Parathyroid adenoma (tissue), 2 donors: ENCODE results near the gene NSUN7.

ENCODE experiments used
- H2AFZ ChIP-seq: fragments of 300-600 bp; sonication (generic); one replicate; pipeline ENCODE4 v1.7.0; 2017; ENCODE audit warnings: antibody characterized with exemption, mild to moderate bottlenecking
- H3K27ac ChIP-seq: fragments of 300-600 bp; sonication (generic); one replicate; pipeline ENCODE4 v1.7.0; 2017
- H3K27me3 ChIP-seq: fragments of 300-600 bp; sonication (generic); one replicate; pipeline ENCODE4 v1.7.0; 2017; ENCODE audit warnings: low read length; ENCODE audit not compliant: control insufficient read depth, insufficient read depth
- H3K36me3 ChIP-seq: fragments of 300-600 bp; sonication (generic); one replicate; pipeline ENCODE4 v1.7.0; 2017; ENCODE audit warnings: low read length; ENCODE audit not compliant: control insufficient read depth, insufficient read depth
- H3K4me1 ChIP-seq: fragments of 300-600 bp; sonication (generic); one replicate; pipeline ENCODE4 v1.7.0; 2017; ENCODE audit warnings: control low read depth
- H3K4me2 ChIP-seq: fragments of 300-600 bp; sonication (generic); one replicate; pipeline ENCODE4 v1.7.0; 2017; ENCODE audit warnings: low read length
- H3K4me3 ChIP-seq: fragments of 300-600 bp; sonication (generic); one replicate; pipeline ENCODE4 v1.7.0; 2017; ENCODE audit warnings: low read depth, low read length
- H3K79me2 ChIP-seq: fragments of 300-600 bp; sonication (generic); one replicate; pipeline ENCODE4 v1.7.0; 2017; ENCODE audit warnings: control low read depth
- H3K9ac ChIP-seq: fragments of 300-600 bp; sonication (generic); one replicate; pipeline ENCODE4 v1.7.0; 2017; ENCODE audit warnings: mild to moderate bottlenecking
- H3K9me3 ChIP-seq: fragments of 300-600 bp; sonication (generic); one replicate; pipeline ENCODE4 v1.7.0; 2017; ENCODE audit warnings: low read length; ENCODE audit not compliant: control insufficient read depth
- CTCF ChIP-seq: fragments of 300-600 bp; sonication (generic); IDR thresholded peaks from one replicate; pipeline ENCODE4 v1.7.0; 2017; ENCODE audit warnings: antibody characterized with exemption, mild to moderate bottlenecking
- donor health status: primary hyperparathyroidism.

The NSUN7 gene

GRCh38 chr4:40848940-40849339 lies 99.2 kb downstream of the NSUN7 start:
- Histone ChIP-seq H2AFZ (no peak overlapping the region), H3K9me3 (no peaks in the 10 kb centered on the region), H3K4me2 (no peak overlapping the region), H3K4me3 (no peak overlapping the region), H3K27ac (no peak overlapping the region), H3K79me2 (no peaks in the 10 kb centered on the region), H3K9ac (no peak overlapping the region), H3K4me1 (no peaks in the 10 kb centered on the region), H3K36me3 (no peaks in the 10 kb centered on the region), H3K27me3 (no peaks in the 10 kb centered on the region)
- TF ChIP-seq CTCF, result no peak

GRCh38 chr4:40850496-40850895 lies 100.7 kb downstream of the NSUN7 start:
- Histone ChIP-seq H3K4me1 (no peaks in the 10 kb centered on the region), H3K79me2 (no peaks in the 10 kb centered on the region), H3K4me2 (no peak overlapping the region), H3K9me3 (no peaks in the 10 kb centered on the region), H3K27me3 (no peaks in the 10 kb centered on the region), H3K36me3 (no peaks in the 10 kb centered on the region), H3K4me3 (no peak overlapping the region), H3K27ac (no peak overlapping the region), H3K9ac (no peak overlapping the region), H2AFZ (no peak overlapping the region)
- no peak for TF ChIP-seq CTCF

- no peak overlapping the region for H3K27ac ChIP-seq
- no peak for TF ChIP-seq CTCF
- no peak overlapping the region for H3K9ac ChIP-seq
- H3K4me1 ChIP-seq, result no peaks in the 10 kb centered on the region
- no peak overlapping the region for H3K4me3 ChIP-seq
- H3K36me3 ChIP-seq, result no peaks in the 10 kb centered on the region
- H3K4me2 ChIP-seq, result peak overlapping the region; percentile 68
- no peaks in the 10 kb centered on the region for H3K27me3 ChIP-seq
- no peaks in the 10 kb centered on the region for H3K79me2 ChIP-seq
- H2AFZ ChIP-seq, result no peak overlapping the region
- H3K9me3 ChIP-seq, result no peaks in the 10 kb centered on the region
Measured at GRCh38 chr4:40856277-40856839, 106.6 kb downstream of the NSUN7 start.

- Histone ChIP-seq H3K9ac (no peak overlapping the region), H3K4me1 (no peaks in the 10 kb centered on the region), H3K36me3 (no peaks in the 10 kb centered on the region), H3K27ac (no peak overlapping the region), H3K4me3 (no peak overlapping the region), H3K4me2 (peak overlapping the region; percentile 68), H3K79me2 (no peaks in the 10 kb centered on the region), H2AFZ (peak overlapping the region; percentile 58), H3K9me3 (no peaks in the 10 kb centered on the region), H3K27me3 (no peaks in the 10 kb centered on the region)
- TF ChIP-seq CTCF, result no peak
Measured at GRCh38 chr4:40856840-40857362, 107.1 kb downstream of the NSUN7 start.

GRCh38 chr4:40857956-40858355 lies 108.2 kb downstream of the NSUN7 start:
- Histone ChIP-seq H3K36me3 (no peaks in the 10 kb centered on the region), H2AFZ (no peak overlapping the region), H3K27ac (no peak overlapping the region), H3K4me3 (no peak overlapping the region), H3K79me2 (no peaks in the 10 kb centered on the region), H3K9ac (no peak overlapping the region), H3K27me3 (no peaks in the 10 kb centered on the region), H3K9me3 (no peaks in the 10 kb centered on the region), H3K4me1 (no peaks in the 10 kb centered on the region), H3K4me2 (no peak overlapping the region)
- TF ChIP-seq CTCF, result no peak
